Measurements from ENCODE around the gene RNU6-7. TPM values are rescaled to one million over a fixed set of nuclear protein-coding genes. Genes with fewer than 3 reads are reported as not detected.
A peak's percentile ranks its signal among the peaks of the same experiment; 100 is the strongest.

Gene RNU6-7
- total and polyA plus RNA-seq, 10 of the 15 experiments (the other 5 are each of a cell fraction or from before 2014, with no cell fraction given): not detected

- TF ChIP-seq ZBTB40 (IDR thresholded peaks at IDR 0.05; ENCODE audit: borderline replicate concordance) (peak; percentile 83; the same call in 1 of the 2 replicates), SREBF2 (IDR thresholded peaks at IDR 0.05; ENCODE audit: low read length) (peak; percentile 90), TBL1XR1 (IDR thresholded peaks at IDR 0.05; ENCODE audit: low read depth, low read length) (0 out of 2 replicates have a peak, but pooled peaks have one; percentile 38), CBX5 (IDR thresholded peaks at IDR 0.05; ENCODE audit: low read depth) (no peak), ZBTB11 (CRISPR knock-in tag; IDR thresholded peaks at IDR 0.05) (no peak), PBX3 (IDR thresholded peaks at IDR 0.05; ENCODE audit: insufficient replicate concordance, low read depth, low read length) (no peak), BCL11A (IDR thresholded peaks at IDR 0.05; ENCODE audit: low read depth, low read length) (no peak), YBX1 (IDR thresholded peaks at IDR 0.05) (no peak), RELB (IDR thresholded peaks at IDR 0.05; ENCODE audit: low read depth) (0 out of 2 replicates have a peak, but pooled peaks have one; percentile 15), RB1 (IDR thresholded peaks at IDR 0.05; ENCODE audit: borderline replicate concordance) (peak; percentile 82; the same call in 1 of the 2 replicates), CTCF (IDR thresholded peaks at IDR 0.05 in 2 of 3, conservative IDR thresholded peaks at IDR 0.05 in 1 of 3; ENCODE audit: control insufficient read depth in 2 of 3, extremely low read depth in 1 of 3, insufficient read depth in 1 of 3, low read depth in 3 of 3, low read length in 3 of 3) (no peak), FOXK2 (IDR thresholded peaks at IDR 0.05) (peak; percentile 48), BCL3 (IDR thresholded peaks at IDR 0.05; ENCODE audit: borderline replicate concordance, insufficient read depth, low read depth, low read length, poor library complexity, severe bottlenecking) (no peak)
Observed at GRCh38 chr14:32202998-32203882, 1.4 kb downstream of the RNU6-7 start, which contains the start of gene RNU6-8 (continued).

Data from GM12878 (cell line).